Measurements from ENCODE around the gene EPB41L2. TPM values are rescaled to one million over a fixed set of nuclear protein-coding genes. Genes with fewer than 3 reads are reported as not detected.
A peak's percentile ranks its signal among the peaks of the same experiment; 100 is the strongest.

EPB41L2 gene
- total RNA-seq, 6 donors from 2014 or later, result 68.7 to 201 (median 98.2) TPM

DNA sequence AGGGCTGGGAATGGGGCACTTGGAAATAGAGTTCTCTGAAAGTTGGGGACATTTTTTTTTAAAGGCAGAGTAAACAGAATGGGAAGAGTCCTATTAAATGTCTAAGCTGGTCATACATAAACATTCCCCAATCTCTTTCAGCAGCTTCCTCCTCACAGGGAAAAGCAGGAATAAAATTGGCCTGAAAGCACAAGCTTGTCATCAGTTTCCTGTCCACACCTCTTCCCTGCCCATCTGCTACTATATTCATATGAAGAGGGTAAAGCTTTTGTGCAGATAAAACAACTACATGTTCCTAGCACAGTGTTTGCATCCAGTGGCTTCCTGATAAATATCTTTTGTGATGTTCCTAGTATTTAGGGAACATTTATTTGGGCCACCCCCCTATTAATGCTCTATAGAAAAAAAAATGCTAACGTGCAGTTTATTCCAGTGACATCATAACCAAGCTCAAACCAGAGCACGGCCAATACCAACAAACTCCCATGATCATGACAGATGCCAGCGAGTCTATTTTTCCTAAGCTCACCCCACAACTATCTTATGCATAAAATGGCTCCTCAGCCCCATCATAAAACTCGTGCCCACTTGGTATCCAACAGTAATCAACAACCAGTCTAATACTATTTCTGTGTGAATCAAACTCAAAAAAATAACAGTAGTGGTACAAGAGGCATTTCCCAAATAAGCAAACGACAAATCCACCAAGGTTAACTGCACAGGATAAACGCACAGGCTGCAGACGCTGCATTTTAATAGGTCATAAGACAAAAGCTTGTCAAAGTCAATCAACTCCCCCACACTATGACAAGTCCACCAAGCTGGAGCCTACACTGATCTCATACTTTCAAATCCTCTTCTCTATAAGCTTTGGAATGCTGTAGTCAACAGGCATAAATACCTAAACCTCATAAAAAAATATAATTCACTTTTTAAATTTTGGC is 95.3 kb downstream of the EPB41L2 start:
- Histone ChIP-seq H3K9me3 (no peaks in the 10 kb centered on the region), H3K27ac (peak overlapping the region; percentile 14 to 79 (median 63)), H3K4me3 (peak overlapping the region in 3 of 4 donors; percentile 30 to 42 (median 42)), H3K36me3 (no peaks in the 10 kb centered on the region), H3K4me1 (peaks cover 17 to 52% (median 29%) of the 10 kb centered on the region in 4 donors), H3K27me3 (no peaks in the 10 kb centered on the region)
- ATAC-seq (ENCODE audit: low FRiP score in 2 of 2) (no peak), DNase-seq (no peak)
- WGBS, 2 donors, result 50 to 60% methylated on average over 7 of the region's 7 CpGs
- TF ChIP-seq CTCF (IDR thresholded peaks at IDR 0.05) (no peak), POLR2AphosphoS5 (IDR thresholded peaks at IDR 0.05) (peak in 1 of 2 donors; percentile 53), EP300 (IDR thresholded peaks at IDR 0.05) (peak in 2 of 4 donors; percentile 25 to 38), POLR2A (IDR thresholded peaks at IDR 0.05) (no peak)

DNA sequence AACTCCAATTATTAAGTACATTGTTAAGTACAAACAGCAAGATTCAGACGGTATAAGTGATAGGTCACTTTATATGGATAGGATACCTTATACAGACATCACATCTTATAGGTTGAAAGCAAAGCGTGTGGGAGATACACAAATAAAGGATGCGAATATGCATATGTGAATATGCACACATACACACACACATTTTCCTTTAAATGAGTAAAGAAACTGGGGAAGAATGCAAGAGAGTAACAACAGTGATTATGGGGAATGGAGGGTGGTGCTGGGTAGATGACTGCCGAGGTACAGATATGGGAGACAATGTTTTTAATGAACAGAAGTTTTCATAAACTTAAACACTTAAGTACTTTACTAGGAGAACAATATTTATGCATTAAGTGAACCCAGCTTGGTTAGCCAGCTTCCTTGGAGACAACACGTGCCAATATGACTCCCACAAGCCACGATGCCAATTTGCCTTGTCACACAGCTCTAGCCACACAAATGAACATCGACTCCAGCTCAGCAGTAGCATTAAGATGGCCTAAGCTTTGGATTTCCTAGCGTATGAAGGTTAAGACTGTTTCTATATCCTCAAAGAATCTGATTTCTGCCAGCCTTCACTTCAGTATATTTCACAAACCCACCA is 96.6 kb downstream of the EPB41L2 start:
- DNase-seq (no peak), ATAC-seq (ENCODE audit: low FRiP score in 2 of 2) (no peak)
- H3K27me3 ChIP-seq, result no peaks in the 10 kb centered on the region
- WGBS, 2 donors, result 81 to 87% methylated on average over 8 of the region's 8 CpGs
- H3K4me1 ChIP-seq, result peaks cover 20 to 57% (median 29%) of the 10 kb centered on the region in 4 donors
- H3K9me3 ChIP-seq, result no peaks in the 10 kb centered on the region
- no peaks in the 10 kb centered on the region for H3K36me3 ChIP-seq
- H3K27ac ChIP-seq, result peak overlapping the region; percentile 14 to 72 (median 22)
- no peak overlapping the region for H3K4me3 ChIP-seq
- TF ChIP-seq POLR2A (IDR thresholded peaks at IDR 0.05) (no peak), CTCF (IDR thresholded peaks at IDR 0.05) (no peak), EP300 (IDR thresholded peaks at IDR 0.05) (no peak), POLR2AphosphoS5 (IDR thresholded peaks at IDR 0.05) (no peak)

DNA sequence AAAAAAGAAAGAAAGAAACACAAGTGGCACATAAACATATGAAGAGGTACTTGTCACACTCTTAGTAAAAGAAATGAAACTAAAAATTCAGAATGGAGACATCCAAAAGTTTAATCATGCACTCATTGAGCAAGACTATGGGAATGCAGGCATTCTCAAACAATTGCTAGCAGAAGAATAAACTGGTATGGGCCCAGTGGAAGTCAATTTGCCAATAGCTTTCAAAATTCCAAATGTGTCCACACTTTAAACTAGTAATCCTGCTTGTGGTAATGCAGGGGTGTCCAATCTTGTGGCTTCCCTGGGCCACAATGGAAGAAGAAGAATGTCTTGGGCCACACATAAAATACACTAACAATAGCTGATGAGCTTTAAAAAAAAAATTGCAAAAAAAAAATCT is 97.4 kb downstream of the EPB41L2 start:
- TF ChIP-seq CTCF (IDR thresholded peaks at IDR 0.05) (no peak), POLR2AphosphoS5 (IDR thresholded peaks at IDR 0.05) (no peak), POLR2A (IDR thresholded peaks at IDR 0.05) (no peak), EP300 (IDR thresholded peaks at IDR 0.05) (no peak)

GRCh38 chr6:130964808-130965604 is 98.0 kb downstream of the EPB41L2 start:
- no peaks in the 10 kb centered on the region for H3K36me3 ChIP-seq
- ATAC-seq (ENCODE audit: low FRiP score in 2 of 2), result no peak
- no peaks in the 10 kb centered on the region for H3K9me3 ChIP-seq
- TF ChIP-seq POLR2A (IDR thresholded peaks at IDR 0.05), result no peak
- no peak for TF ChIP-seq POLR2AphosphoS5 (IDR thresholded peaks at IDR 0.05)
- TF ChIP-seq CTCF (IDR thresholded peaks at IDR 0.05), result no peak
- no peak for TF ChIP-seq EP300 (IDR thresholded peaks at IDR 0.05)
- peak overlapping the region in 3 of 4 donors; percentile 5 to 61 (median 14) for H3K27ac ChIP-seq
- H3K27me3 ChIP-seq, result no peaks in the 10 kb centered on the region
- no peak overlapping the region for H3K4me3 ChIP-seq
- no peak for DNase-seq
- WGBS, 2 donors, result 53 to 55% methylated on average over 5 of the region's 5 CpGs
- peaks cover 15 to 52% (median 23%) of the 10 kb centered on the region in 4 donors for H3K4me1 ChIP-seq

More for the DNA sequence above, 97.4 kb downstream of the EPB41L2 start:
- H3K36me3 ChIP-seq, result no peaks in the 10 kb centered on the region
- H3K27ac ChIP-seq, result peak overlapping the region in 2 of 4 donors; percentile 14 to 61
- no peak for DNase-seq
- peak in 1 of 2 donors; percentile 31 for ATAC-seq (ENCODE audit: low FRiP score in 2 of 2)
- H3K4me3 ChIP-seq, result no peak overlapping the region
- H3K4me1 ChIP-seq, result peaks cover 19 to 57% (median 25%) of the 10 kb centered on the region in 4 donors
- H3K9me3 ChIP-seq, result no peaks in the 10 kb centered on the region
- no peaks in the 10 kb centered on the region for H3K27me3 ChIP-seq

Measured in upper lobe of left lung (tissue), 6 donors.